DND-41 (cell line): ENCODE data around the gene SLC35F6.

Experiments
- ATAC-seq: fragments of 200-7000 bp; cut with Tn5 transposase; 3 replicates; pipeline ENCODE4 v1.9.1; 2021; ENCODE audit warnings: low read depth; ENCODE audit not compliant: insufficient read depth
- DNase-seq: peaks from one replicate; pipeline ENCODE4 v3.0.0-alpha.2; 2020
- H2AFZ ChIP-seq: 2 replicates; pipeline ENCODE4 v1.6.0; 2012; ENCODE audit warnings: low read depth, low read length
- H3K27ac ChIP-seq: 2 replicates; pipeline ENCODE4 v1.5.1; 2012; ENCODE audit warnings: low read length, inconsistent platforms
- H3K27me3 ChIP-seq: fragments of 200-600 bp; sonication (generic); 2 replicates; pipeline ENCODE4 v1.6.0; 2012; ENCODE audit warnings: low read length, mild to moderate bottlenecking, inconsistent platforms; ENCODE audit not compliant: insufficient read depth, poor library complexity
- H3K36me3 ChIP-seq: 2 replicates; pipeline ENCODE4 v1.5.1; 2012; ENCODE audit warnings: low read length, inconsistent platforms; ENCODE audit not compliant: insufficient read depth
- H3K4me1 ChIP-seq: 2 replicates; pipeline ENCODE4 v1.5.1; 2012; ENCODE audit warnings: mild to moderate bottlenecking, low read length; ENCODE audit not compliant: insufficient read depth
- H3K4me2 ChIP-seq: 2 replicates; pipeline ENCODE4 v1.6.0; 2012; ENCODE audit warnings: mild to moderate bottlenecking, moderate library complexity, low read length, inconsistent platforms; ENCODE audit not compliant: insufficient read depth
- H3K4me3 ChIP-seq, 2 experiments: fragments of 200-600 bp in 1 of 2; shearing (Covaris generic) in 1 of 2; 2 replicates each; pipeline ENCODE4 v1.5.1; 2012 to 2016; ENCODE audit warnings: inconsistent platforms in 2 of 2, low read length in 2 of 2, mild to moderate bottlenecking in 2 of 2, low read depth in 1 of 2, moderate library complexity in 1 of 2
- H3K79me2 ChIP-seq: 2 replicates; pipeline ENCODE4 v1.6.0; 2012; ENCODE audit warnings: low read length, inconsistent platforms; ENCODE audit not compliant: insufficient read depth
- H3K9ac ChIP-seq: 2 replicates; pipeline ENCODE4 v1.6.0; 2012; ENCODE audit warnings: low read depth, mild to moderate bottlenecking, inconsistent platforms, low read length, moderate library complexity
- H3K9me3 ChIP-seq: 2 replicates; pipeline ENCODE4 v1.5.1; 2012; ENCODE audit warnings: low read length, moderate library complexity, mild to moderate bottlenecking, inconsistent platforms; ENCODE audit not compliant: insufficient read depth, severe bottlenecking
- H4K20me1 ChIP-seq: 2 replicates; pipeline ENCODE4 v1.6.0; 2012; ENCODE audit warnings: low read length; ENCODE audit not compliant: insufficient read depth
- EZH2 ChIP-seq: IDR thresholded peaks from 3 replicates; pipeline ENCODE4 v1.6.1; 2012; ENCODE audit warnings: borderline replicate concordance, low read depth, mild to moderate bottlenecking, moderate library complexity, low read length, inconsistent platforms; ENCODE audit not compliant: severe bottlenecking
- TF ChIP-seq, protein P1 (sequence below): IDR thresholded peaks from 2 replicates; pipeline ENCODE4 v1.5.1; 2012; ENCODE audit warnings: borderline replicate concordance, low read length, moderate library complexity, mild to moderate bottlenecking; ENCODE audit not compliant: poor library complexity, severe bottlenecking; ENCODE audit errors: extremely low read depth

Gene SLC35F6

DNA sequence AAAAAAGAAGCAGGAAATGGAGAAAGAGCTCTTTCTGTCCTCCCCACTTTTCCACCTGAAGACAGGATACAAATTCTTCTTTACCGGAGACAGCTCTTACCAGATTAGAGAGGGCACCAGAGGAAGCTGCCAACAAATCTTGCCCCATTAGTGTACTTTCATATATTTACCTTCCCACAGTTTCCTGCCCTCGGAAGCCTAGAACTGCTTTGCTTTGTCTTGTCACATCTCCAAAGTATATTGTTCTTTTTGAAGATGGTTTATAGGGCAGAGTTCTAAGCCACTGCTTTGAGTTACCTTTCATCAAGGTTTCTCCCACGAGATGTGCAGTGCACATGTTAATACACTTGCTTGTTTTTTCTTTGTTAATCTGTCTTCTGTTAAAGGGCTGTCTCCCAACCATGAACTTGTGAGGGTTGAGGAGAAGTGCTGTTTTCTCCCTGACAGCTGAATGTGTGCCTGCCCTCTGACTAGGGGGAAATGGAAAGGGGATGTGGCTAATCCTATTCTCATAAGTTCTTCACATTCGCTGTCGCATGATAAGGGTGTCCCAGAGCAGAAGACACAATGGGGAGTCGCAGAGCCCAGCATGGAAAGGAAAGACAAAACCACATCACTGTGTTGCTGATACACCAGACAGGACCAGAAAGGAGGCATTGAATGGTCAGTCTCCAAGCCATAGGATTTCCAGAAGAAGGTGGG, 45.9 kb downstream of the SLC35F6 start:
- no peak overlapping the region for H3K27ac ChIP-seq
- H3K9ac ChIP-seq = no peak overlapping the region

DNA sequence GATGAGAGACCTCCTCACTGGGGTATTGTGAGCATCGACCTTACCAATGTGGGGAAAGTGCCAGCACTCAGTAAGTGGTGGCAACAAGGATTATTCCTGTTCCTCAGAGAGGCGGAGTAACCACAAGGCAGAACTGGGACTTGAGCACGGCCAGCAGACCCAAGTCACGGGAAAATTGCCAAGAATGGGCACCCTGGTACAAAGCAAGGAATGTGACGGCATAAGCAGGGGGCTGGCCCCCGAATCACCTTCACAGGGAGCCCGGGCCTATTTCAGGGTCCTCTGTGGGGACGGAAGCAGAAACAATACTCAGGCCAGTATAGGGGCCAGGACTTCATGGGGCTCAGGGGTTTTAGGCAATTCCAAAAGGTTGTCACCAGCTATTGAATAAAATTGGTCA, 47.2 kb downstream of the SLC35F6 start:
- Histone ChIP-seq H3K4me3 (no peak overlapping the region), H3K36me3 (no peaks in the 10 kb centered on the region), H4K20me1 (no peaks in the 10 kb centered on the region), H3K79me2 (no peaks in the 10 kb centered on the region), H2AFZ (no peak overlapping the region), H3K4me1 (no peaks in the 10 kb centered on the region), H3K27me3 (no peaks in the 10 kb centered on the region), H3K27ac (no peak overlapping the region), H3K9ac (no peak overlapping the region), H3K4me2 (no peak overlapping the region), H3K9me3 (no peaks in the 10 kb centered on the region)
- ATAC-seq (no peak), DNase-seq (no peak)
- no peak for TF ChIP-seq EZH2
- TF ChIP-seq, protein P1, sequence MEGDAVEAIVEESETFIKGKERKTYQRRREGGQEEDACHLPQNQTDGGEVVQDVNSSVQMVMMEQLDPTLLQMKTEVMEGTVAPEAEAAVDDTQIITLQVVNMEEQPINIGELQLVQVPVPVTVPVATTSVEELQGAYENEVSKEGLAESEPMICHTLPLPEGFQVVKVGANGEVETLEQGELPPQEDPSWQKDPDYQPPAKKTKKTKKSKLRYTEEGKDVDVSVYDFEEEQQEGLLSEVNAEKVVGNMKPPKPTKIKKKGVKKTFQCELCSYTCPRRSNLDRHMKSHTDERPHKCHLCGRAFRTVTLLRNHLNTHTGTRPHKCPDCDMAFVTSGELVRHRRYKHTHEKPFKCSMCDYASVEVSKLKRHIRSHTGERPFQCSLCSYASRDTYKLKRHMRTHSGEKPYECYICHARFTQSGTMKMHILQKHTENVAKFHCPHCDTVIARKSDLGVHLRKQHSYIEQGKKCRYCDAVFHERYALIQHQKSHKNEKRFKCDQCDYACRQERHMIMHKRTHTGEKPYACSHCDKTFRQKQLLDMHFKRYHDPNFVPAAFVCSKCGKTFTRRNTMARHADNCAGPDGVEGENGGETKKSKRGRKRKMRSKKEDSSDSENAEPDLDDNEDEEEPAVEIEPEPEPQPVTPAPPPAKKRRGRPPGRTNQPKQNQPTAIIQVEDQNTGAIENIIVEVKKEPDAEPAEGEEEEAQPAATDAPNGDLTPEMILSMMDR = no peak

More for the DNA sequence above, 45.9 kb downstream of the SLC35F6 start:
- H3K9me3 ChIP-seq = no peaks in the 10 kb centered on the region
- H2AFZ ChIP-seq = no peak overlapping the region
- H3K4me2 ChIP-seq = no peak overlapping the region
- H4K20me1 ChIP-seq = no peaks in the 10 kb centered on the region
- H3K36me3 ChIP-seq = no peaks in the 10 kb centered on the region
- H3K4me3 ChIP-seq = no peak overlapping the region
- H3K4me1 ChIP-seq = no peaks in the 10 kb centered on the region
- ATAC-seq (peak; percentile 72), DNase-seq (no peak)
- H3K27me3 ChIP-seq = no peaks in the 10 kb centered on the region
- TF ChIP-seq, protein P1 = no peak
- no peak for TF ChIP-seq EZH2
- H3K79me2 ChIP-seq = no peaks in the 10 kb centered on the region

DNA sequence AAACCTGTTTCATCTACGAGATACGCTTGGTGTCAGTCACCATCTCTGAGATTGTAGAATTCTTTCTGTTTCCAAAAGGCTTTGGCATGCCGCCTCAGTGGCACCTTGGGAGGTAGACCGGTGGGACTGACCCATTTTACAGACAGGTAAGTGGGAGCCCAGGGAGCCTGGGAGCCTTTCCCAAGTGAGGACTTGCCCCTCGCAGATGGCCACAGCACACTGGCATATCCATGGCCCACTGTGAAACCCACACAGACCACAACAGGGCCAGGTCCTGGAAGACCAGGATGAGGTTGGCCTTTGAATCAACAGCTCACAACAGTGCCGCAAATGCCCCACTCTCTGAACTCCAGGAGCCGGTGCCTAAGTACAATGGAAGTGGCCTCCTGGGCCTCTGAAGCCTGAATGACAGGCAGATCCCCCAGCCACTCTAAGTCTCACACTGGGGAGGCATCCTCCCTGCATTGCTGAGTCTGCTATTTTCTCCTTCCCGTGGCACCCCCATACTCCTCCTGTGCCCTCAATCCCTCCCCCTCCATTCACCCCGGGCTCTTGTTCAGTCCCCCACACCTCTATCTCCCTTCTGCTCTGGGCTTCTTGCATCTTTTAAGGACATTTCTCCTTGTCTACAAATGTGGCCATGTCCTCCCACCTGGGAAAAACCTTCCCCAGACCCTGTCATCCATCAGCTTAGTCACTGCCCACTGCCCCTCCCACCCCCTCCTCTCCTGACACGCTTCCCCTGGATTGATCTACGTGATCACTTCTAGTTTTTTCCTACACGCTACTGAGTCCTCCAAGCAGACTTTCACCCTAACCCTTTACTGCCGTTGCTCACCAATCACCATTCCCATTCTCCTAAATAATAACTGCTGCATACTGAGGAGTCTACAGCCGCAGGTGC, 48.0 kb downstream of the SLC35F6 start:
- H3K27me3 ChIP-seq = peaks cover 4% of the 10 kb centered on the region
- ATAC-seq = no peak

More for the DNA sequence above, 48.0 kb downstream of the SLC35F6 start:
- Histone ChIP-seq H3K4me2 (no peak overlapping the region), H3K79me2 (no peaks in the 10 kb centered on the region), H3K9ac (no peak overlapping the region), H4K20me1 (no peaks in the 10 kb centered on the region), H3K36me3 (no peaks in the 10 kb centered on the region), H3K9me3 (no peaks in the 10 kb centered on the region), H3K27ac (no peak overlapping the region), H3K4me1 (no peaks in the 10 kb centered on the region), H3K4me3 (no peak overlapping the region), H2AFZ (no peak overlapping the region)
- DNase-seq = no peak
- TF ChIP-seq, protein P1 = no peak
- TF ChIP-seq EZH2 = no peak
